ENCODE results near the gene HPGD. TPM values are rescaled to one million over a fixed set of nuclear protein-coding genes. Genes with fewer than 3 reads are reported as not detected.

Gene HPGD
- total and polyA plus RNA-seq, 12 donors: 0.36 to 2.5 (median 1.2) TPM

- Histone ChIP-seq H3K27ac (no peak overlapping the region), H3K36me3 (no peaks in the 10 kb centered on the region), H3K9me3 (peaks cover 0 to 6% (median 0%) of the 10 kb centered on the region in 11 donors), H3K27me3 (peaks cover 0 to 6% (median 0%) of the 10 kb centered on the region in 7 donors), H3K4me1 (no peaks in the 10 kb centered on the region), H3K4me3 (no peak overlapping the region)
- DNase-seq (no peak), ATAC-seq (no peak)
- intact Hi-C loops (cut with DNase I): no loop called here
- WGBS, 2 donors: 80 to 81% methylated on average over 4 of the region's 4 CpGs
- TF ChIP-seq CTCF (IDR thresholded peaks at IDR 0.05): no peak
Observed at GRCh38 chr4:174538123-174538875, 16.0 kb upstream of the HPGD start.

GRCh38 chr4:174537634-174538033 lies 15.3 kb upstream of the HPGD start:
- Histone ChIP-seq H3K4me3 (no peak overlapping the region), H3K9me3 (peaks cover 0 to 1% (median 0%) of the 10 kb centered on the region in 11 donors), H3K27me3 (peaks cover 0 to 6% (median 0%) of the 10 kb centered on the region in 7 donors), H3K36me3 (no peaks in the 10 kb centered on the region), H3K4me1 (no peaks in the 10 kb centered on the region), H3K27ac (no peak overlapping the region)
- 73 to 74% methylated on average over 3 of the region's 3 CpGs for WGBS, 2 donors
- DNase-seq (no peak), ATAC-seq (no peak)
- no peak for TF ChIP-seq CTCF (IDR thresholded peaks at IDR 0.05)
- intact Hi-C loops (cut with DNase I): no loop called here

- no peaks in the 10 kb centered on the region for H3K36me3 ChIP-seq
- 86 to 91% methylated on average over 3 of the region's 3 CpGs for WGBS, 2 donors
- no peak for ATAC-seq
- DNase-seq: no peak
- H3K4me1 ChIP-seq: no peaks in the 10 kb centered on the region
- no peaks in the 10 kb centered on the region for H3K9me3 ChIP-seq
- H3K4me3 ChIP-seq: no peak overlapping the region
- TF ChIP-seq CTCF (IDR thresholded peaks at IDR 0.05): no peak
- no peak overlapping the region for H3K27ac ChIP-seq
- intact Hi-C loops (cut with DNase I): no loop called here
- H3K27me3 ChIP-seq: peaks cover 0 to 6% (median 0%) of the 10 kb centered on the region in 7 donors
Observed at GRCh38 chr4:174534461-174534860, 12.2 kb upstream of the HPGD start.

GRCh38 chr4:174532445-174532844 lies 10.2 kb upstream of the HPGD start:
- no peaks in the 10 kb centered on the region for H3K36me3 ChIP-seq
- no peak overlapping the region for H3K27ac ChIP-seq
- H3K4me1 ChIP-seq: no peaks in the 10 kb centered on the region
- DNase-seq: no peak
- intact Hi-C loops (cut with DNase I): no loop called here
- no peak for TF ChIP-seq CTCF (IDR thresholded peaks at IDR 0.05)
- H3K27me3 ChIP-seq: peaks cover 0 to 6% (median 0%) of the 10 kb centered on the region in 7 donors
- ATAC-seq: no peak
- no peaks in the 10 kb centered on the region for H3K9me3 ChIP-seq
- no peak overlapping the region for H3K4me3 ChIP-seq
